GM11168 (cell line): Measurements from ENCODE around the gene CRISP3.

ENCODE experiments used
- in situ Hi-C: fragments of 300-500 bp; cut with MboI; formaldehyde crosslinking; loops from one replicate; pipeline ENCODE4 v1.12.0; 2022; ENCODE audit warnings: low sequenced_read_pairs; ENCODE audit not compliant: unreplicated experiment

Gene CRISP3

GRCh38 chr6:49693512-49693911, 50.7 kb downstream of the CRISP3 start:
- in situ Hi-C loops: no loop called here

- in situ Hi-C loops: no loop called here
Measured at GRCh38 chr6:49692534-49692933, 51.7 kb downstream of the CRISP3 start.
